ENCODE measurements around the gene MUC12.
A peak's percentile ranks its signal among the peaks of the same experiment; 100 is the strongest.
"Not testable (repeated sequence)": the region's sequence is repeated elsewhere in the genome, so short reads cannot be mapped to it uniquely, and the experiment has no call there.

Gene MUC12

DNA sequence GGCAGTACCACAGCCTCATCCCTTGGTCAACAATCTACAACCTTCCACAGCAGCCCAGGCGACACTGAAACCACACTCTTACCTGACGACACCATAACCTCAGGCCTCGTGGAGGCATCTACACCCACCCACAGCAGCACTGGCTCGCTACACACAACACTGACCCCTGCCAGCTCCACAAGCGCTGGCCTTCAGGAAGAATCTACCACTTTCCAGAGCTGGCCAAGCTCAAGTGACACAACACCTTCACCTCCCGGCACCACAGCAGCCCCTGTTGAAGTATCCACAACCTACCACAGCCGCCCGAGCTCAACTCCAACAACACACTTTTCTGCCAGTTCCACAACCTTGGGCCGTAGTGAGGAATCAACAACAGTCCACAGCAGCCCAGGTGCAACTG is 25.3 kb downstream of the MUC12 start:
- not testable (repeated sequence) for DNase-seq

DNA sequence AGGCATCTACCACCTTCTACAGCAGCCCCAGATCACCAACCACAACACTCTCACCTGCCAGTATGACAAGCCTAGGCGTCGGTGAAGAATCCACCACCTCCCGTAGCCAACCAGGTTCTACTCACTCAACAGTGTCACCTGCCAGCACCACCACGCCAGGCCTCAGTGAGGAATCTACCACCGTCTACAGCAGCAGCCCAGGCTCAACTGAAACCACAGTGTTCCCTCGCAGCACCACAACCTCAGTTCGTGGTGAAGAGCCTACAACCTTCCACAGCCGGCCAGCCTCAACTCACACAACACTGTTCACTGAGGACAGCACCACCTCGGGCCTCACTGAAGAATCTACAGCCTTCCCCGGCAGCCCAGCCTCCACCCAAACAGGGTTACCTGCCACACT is 29.2 kb downstream of the MUC12 start:
- DNase-seq, result not testable (repeated sequence)

DNA sequence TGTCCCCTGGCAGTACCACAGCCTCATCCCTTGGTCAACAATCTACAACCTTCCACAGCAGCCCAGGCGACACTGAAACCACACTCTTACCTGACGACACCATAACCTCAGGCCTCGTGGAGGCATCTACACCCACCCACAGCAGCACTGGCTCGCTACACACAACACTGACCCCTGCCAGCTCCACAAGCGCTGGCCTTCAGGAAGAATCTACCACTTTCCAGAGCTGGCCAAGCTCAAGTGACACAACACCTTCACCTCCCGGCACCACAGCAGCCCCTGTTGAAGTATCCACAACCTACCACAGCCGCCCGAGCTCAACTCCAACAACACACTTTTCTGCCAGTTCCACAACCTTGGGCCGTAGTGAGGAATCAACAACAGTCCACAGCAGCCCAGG is 30.0 kb downstream of the MUC12 start:
- not testable (repeated sequence) for DNase-seq

DNA sequence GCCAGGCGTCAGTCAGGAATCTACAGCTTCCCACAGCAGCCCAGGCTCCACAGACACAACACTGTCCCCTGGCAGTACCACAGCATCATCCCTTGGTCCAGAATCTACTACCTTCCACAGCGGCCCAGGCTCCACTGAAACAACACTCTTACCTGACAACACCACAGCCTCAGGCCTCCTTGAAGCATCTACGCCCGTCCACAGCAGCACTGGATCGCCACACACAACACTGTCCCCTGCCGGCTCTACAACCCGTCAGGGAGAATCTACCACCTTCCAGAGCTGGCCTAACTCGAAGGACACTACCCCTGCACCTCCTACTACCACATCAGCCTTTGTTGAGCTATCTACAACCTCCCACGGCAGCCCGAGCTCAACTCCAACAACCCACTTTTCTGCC is 30.7 kb downstream of the MUC12 start:
- DNase-seq, result not testable (repeated sequence)

DNA sequence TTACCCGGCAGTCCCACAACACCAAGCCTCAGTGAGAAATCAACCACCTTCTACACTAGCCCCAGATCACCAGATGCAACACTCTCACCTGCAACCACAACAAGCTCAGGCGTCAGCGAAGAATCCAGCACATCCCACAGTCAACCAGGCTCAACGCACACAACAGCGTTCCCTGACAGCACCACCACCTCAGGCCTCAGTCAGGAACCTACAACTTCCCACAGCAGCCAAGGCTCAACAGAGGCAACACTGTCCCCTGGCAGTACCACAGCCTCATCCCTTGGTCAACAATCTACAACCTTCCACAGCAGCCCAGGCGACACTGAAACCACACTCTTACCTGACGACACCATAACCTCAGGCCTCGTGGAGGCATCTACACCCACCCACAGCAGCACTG is 33.0 kb downstream of the MUC12 start:
- DNase-seq, result not testable (repeated sequence)

DNA sequence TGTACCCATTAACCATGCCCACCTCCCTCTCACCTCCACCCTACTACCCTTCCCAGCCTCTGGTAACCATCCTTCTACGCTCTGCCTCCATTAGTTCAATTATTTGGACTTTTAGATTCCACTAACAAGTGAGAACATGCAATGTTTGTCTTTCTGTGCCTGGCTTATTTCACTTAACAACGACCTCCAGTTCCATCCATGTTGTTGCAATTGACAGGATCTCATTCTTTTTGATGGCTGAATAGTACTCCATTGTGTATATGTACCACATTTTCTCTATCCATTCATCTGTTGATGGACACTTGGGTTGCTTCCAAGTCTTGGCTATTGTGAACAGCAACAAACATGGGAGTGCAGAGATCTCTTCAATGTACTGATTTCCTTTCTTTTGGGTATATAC is 38.0 kb downstream of the MUC12 start:
- not testable (repeated sequence) for DNase-seq

DNA sequence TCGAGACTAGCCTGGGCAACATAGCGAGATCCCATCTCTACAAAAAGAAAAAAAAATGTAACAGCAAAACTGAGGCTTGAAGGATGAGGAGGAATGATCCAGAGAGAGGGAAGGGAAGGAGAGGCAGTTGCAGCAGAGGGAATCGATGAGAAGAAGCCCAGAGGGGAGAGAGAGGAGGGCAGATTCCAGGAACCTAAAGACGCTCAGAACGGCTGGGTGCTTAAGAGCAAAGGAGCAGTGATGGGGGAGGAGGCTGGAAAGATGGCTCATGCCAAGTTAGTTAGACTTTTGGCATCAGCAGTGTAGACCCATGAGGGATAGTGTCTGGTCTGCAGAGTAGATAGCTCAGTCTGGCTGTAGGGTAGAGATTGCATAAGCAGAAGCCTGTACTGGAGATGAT is 40.3 kb downstream of the MUC12 start:
- DNase-seq, result no peak

DNA sequence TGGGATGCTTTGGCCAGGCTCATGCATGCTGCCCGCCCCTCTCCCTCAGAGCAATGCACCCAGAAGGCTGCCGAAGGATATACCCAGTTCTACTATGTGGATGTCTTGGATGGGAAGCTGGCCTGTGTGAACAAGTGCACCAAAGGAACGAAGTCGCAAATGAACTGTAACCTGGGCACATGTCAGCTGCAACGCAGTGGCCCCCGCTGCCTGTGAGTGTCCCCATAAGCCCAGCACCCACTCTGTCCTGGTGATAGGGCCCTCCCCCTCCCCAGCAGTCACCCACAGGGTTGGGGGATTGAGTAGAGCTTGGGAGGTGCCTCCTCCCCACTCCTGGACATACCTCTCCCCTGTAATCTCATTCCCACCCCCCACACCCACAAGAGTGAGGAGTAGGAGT is 43.6 kb downstream of the MUC12 start:
- no peak for DNase-seq

DNA sequence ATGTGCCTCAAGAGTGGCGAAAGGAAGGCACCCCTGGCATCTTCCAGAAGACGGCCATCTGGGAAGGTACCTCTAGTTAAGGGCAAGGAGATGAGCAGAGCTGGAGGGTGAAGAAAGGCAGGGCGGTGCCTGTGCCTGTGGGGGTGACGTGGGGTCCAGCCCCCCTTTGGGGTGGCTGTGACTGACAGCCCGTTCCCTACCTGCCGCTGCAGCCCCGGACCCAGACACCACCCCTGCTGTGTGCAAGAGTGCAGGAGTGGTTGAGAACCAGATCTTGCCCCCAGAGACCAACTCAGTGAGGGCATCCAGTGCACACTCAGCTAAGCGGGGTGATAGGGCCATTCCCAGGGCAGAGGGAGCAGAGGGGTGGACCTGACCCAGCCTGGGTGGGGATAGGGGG is 46.3 kb downstream of the MUC12 start:
- DNase-seq, result no peak

DNA sequence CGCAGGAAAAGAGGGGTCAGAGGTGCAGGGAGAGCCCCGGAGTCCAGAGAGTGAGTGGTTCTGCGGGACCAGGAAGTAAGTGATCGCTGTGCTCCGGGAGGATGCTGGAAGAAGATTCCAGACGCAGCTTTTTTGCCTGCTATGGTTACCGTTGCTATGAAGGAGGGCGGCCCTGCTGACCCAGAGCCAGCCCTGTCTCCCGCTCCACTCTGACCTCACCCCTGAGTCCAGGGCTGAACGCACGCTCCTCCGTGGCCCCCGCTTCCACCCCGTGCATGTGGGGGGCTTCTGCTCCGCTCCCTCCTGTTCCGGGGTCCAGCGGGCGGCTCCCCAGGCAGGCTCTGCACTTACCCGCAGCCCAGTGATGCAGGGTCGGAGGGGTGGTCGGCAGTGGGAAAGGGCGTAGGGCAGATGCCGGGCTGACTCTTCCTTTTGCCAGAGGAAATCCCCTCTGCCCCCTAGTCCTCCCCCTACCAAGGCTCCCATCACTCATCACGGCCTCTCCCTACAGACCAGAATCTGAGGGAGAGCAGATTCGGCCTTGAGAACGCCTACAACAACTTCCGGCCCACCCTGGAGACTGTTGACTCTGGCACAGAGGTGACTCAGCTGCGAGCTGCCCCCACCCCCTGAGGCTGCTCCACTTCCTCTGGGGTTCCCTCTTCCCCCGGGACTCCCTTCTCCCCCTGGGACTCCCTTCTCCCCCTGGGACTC is 47.9 kb downstream of the MUC12 start:
- DNase-seq, result peak; percentile 80 to 93 (median 88)

DNA sequence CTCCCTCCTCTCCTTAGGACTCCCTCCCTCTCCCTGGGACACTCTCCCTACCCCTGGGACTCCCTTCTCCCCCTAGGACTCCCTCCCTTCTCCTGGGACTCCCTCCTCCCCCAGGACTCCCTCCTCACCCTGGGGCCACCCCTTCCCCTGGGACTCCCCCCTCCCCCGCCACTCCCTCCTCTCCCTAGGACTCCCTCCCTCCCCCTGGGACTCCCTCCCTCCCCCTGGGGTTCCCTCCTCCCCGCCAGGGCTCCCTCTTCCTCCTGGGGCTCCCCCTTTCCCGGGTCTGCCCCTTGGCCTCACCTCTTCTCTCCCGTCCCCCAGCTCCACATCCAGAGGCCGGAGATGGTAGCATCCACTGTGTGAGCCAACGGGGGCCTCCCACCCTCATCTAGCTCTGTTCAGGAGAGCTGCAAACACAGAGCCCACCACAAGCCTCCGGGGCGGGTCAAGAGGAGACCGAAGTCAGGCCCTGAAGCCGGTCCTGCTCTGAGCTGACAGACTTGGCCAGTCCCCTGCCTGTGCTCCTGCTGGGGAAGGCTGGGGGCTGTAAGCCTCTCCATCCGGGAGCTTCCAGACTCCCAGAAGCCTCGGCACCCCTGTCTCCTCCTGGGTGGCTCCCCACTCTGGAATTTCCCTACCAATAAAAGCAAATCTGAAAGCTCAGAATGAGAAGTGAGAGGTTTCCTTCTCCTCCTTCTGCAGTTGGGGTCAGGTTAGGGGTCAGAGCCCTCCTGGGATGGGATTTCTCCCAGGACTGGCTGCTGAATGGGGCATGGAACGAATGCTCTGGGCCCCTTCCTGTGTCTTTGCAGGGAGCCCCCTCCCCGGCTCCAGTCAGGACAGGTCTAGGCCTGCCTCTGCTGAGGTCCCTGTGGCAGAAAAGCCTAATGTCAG is 49.2 kb downstream of the MUC12 start:
- peak in 2 of 4 experiments; percentile 8 to 10 for DNase-seq

DNA sequence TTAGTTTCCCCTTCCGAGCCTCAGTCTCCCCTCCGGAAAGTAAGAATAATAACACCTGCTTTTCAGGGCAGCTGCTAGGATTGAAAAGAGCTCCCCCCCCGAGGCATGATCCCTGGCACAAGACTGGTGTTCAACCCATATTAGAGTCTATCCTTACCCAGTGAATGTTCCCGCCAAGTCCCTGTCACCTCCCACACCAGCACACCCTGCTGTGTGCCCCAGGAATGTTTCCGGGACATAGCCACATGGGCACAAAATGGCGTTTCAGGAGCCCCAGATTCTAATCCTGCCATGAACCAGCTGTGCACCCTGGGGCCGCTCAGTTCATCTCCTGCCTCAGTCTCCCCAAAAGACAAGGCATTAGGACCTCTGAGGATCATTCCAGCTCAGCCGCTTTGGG is 51.1 kb downstream of the MUC12 start:
- no peak for DNase-seq

DNA sequence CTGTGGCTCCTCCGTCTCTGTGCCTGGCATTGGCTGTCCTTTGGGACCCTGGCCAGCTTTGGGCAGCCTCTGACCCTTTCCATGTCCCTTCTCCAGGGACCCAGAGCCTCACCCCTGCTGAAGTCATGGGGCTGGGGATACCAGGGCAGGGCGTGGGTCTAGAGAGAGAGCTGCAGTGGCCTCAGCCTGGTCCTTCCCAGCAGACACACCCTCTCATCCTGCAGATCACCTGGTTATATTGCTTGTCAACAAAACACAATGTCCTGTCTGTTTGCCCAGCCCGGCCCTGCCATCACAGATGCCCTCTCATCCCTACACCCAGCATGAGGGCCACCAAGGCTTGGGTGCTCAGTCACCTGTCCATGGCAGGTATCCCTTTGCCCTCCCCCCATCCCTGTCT is 52.3 kb downstream of the MUC12 start:
- no peak for DNase-seq

DNA sequence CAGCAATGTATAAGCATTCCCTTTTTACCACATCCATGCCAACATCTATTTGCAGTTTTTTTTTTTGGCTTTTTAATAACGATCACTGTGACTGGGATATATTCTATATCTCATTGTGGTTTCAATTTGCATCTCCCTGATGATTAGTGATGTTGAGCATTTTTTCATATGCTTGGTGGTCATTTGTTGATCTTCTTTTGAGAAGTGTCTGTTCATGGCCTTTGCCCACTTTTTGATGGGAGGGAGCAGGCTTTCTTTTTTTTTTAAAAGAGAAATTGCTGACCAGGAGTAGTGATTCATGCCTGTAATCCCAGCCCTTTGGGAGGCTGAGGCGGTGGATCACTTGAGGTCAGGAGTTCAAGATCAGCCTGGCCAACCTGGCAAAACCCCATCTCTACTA is 54.5 kb downstream of the MUC12 start:
- no peak for DNase-seq

DNA sequence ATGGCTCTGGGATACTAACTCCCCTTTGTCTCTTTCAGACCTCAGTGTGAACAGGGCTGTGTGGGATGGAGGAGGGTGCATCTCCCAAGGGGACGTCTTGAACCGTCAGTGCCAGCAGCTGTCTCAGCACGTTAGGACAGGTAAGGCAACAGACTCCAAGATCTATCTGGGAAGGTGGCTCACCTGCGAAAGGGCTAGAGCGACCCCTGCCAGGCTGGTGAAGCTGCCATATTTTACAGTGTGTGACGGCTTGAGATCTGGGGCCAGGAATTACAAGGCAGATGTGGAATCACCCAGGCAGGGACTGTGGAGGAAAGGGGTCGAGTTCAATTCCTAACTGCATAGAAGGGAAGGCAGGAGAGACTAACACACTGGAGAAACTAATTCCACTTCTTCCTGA is 61.7 kb downstream of the MUC12 start:
- no peak for DNase-seq

DNA sequence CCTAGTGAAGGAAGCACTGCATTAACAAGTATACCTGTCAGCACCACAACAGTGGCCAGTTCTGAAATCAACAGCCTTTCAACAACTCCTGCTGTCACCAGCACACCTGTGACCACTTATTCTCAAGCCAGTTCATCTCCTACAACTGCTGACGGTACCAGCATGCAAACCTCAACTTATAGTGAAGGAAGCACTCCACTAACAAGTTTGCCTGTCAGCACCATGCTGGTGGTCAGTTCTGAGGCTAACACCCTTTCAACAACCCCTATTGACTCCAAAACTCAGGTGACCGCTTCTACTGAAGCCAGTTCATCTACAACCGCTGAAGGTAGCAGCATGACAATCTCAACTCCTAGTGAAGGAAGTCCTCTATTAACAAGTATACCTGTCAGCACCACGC is 66.6 kb downstream of the MUC12 start:
- no peak for DNase-seq

DNA sequence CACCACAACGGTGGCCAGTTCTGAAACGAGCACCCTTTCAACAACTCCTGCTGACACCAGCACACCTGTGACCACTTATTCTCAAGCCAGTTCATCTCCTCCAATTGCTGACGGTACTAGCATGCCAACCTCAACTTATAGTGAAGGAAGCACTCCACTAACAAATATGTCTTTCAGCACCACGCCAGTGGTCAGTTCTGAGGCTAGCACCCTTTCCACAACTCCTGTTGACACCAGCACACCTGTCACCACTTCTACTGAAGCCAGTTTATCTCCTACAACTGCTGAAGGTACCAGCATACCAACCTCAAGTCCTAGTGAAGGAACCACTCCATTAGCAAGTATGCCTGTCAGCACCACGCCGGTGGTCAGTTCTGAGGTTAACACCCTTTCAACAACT is 71.9 kb downstream of the MUC12 start:
- DNase-seq, result not testable (repeated sequence)

DNA sequence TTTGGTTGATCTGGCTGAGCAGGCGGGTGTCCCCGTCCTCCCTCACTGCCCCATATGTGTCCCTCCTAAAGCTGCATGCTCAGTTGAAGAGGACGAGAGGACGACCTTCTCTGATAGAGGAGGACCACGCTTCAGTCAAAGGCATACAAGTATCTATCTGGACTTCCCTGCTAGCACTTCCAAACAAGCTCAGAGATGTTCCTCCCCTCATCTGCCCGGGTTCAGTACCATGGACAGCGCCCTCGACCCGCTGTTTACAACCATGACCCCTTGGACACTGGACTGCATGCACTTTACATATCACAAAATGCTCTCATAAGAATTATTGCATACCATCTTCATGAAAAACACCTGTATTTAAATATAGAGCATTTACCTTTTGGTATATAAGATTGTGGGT is 89.0 kb downstream of the MUC12 start:
- DNase-seq, result peak; percentile 62 to 82 (median 68)

DNA sequence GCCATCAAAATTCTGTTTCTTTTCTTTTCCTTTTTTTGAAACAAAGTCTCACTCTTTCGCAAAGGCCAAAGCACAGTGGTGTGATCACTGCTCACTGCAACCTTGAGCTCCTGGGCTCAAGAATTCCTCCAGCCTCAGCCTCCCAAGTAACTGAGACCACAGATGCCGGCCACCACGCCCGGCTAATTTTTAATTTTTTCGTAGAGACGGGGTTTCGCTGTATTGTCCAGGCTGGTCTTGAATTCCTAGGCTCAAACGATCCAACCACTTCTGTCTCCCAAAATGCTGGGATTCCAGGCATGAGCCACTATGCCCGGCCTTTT is 90.2 kb downstream of the MUC12 start:
- no peak for DNase-seq

DNA sequence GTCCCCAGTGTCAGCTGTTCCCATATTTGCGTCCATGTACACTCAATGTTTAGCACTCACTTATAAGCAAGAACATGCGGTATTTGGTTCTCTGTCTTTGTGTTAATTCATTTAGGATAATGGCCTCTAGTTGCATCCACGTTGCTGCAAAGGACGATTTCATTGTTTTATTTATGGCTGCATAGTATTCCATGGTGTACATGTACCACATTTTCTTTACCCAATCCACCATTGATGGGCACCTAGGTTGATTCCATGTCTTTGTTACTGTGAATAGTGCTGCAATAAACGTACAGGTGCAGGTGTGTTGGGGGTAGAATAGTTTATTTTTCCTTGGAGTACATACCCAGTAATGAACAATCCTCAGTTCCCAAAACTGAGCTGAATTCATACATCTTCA is 91.6 kb downstream of the MUC12 start:
- DNase-seq, result no peak

DNA sequence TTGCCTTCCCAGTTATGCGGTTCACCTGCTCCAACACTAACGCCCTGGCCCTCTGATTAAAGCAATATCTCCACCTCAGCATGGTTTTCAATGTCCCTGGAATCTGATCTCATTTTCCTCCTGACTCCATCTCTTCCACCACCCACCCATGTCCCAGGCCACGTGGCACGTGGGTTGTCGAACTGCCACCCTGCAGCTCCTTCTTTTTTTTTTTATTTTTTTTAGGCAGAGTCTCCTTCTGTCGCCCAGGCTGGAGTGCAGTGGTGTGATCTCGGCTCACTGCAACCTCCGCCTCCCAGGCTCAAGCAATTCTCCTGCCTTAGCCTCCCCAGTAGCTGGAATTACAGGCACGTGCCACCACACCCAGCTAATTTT is 94.8 kb downstream of the MUC12 start:
- DNase-seq, result not testable (repeated sequence)

DNA sequence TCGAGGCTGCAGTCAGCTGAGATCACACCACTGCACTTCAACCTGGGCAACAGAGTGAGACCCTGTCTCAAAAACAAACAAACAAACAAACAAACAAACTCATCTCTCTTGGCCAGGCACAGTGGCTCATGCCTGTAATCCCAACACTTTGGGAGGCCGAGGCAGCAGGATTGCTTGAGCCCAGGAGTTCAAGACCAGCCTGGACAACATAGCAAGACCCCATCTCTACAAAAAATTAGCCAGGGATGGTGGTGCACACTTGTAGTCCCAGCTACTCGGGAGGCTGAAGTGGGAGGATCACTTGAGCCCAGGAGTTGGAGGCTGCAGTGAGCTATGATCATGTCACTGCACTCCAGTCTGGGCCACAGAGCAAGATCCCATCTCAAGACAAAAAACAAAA is 95.8 kb downstream of the MUC12 start:
- DNase-seq, result not testable (repeated sequence)

DNA sequence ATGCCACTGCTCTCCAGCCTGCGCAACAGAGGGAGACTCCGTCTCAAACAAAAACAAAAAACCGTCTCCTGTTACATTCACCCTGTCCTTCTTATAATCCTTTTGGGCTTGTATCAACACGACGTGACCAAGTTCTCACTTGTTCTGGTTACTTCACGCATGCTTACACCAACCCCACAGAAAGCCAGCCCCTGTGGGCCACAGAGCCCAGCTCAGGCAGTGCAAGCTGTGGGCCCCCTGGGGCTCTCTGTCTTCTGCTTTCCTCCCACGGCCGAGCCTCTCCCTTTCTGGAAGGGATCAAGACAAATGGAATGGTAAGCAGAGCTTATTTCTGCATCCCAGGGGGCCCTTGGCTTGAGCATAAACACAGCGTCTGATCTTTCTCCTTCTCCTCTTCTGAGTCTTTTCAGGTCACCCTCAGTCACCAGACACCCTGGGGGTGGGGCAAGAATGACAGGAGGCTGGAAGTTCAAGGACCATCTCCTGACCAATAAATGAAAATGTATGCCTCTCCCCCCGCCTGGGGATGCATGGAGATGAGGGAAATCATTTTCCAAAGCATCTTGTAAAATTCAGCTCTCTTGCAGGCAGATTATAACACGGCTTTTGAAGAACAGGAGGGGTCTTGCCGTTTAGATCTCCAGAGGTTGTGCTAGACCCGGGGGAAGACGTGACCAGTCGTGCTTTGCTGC is 96.9 kb downstream of the MUC12 start:
- DNase-seq, result no peak

DNA sequence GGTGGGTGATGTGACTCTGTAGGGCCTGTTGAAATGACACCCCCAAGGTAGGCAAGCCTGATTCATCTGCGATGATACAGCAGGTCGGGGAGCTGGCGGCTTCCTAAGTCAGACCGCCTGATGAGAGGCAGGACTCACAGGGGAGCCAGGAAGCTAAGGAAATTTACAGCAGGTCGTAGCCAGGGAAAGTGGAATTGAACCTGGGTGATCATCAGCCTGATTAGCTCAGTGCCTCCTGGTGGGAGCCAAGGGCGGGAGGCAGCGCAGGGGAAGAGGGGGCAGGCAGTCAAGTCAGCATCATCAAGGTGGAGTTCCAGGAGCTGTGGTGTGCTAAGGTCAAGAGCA is 97.4 kb downstream of the MUC12 start:
- no peak for DNase-seq
